Measurements from ENCODE around the gene SLIT3.
A peak's percentile ranks its signal among the peaks of the same experiment; 100 is the strongest.

SLIT3 gene

DNA sequence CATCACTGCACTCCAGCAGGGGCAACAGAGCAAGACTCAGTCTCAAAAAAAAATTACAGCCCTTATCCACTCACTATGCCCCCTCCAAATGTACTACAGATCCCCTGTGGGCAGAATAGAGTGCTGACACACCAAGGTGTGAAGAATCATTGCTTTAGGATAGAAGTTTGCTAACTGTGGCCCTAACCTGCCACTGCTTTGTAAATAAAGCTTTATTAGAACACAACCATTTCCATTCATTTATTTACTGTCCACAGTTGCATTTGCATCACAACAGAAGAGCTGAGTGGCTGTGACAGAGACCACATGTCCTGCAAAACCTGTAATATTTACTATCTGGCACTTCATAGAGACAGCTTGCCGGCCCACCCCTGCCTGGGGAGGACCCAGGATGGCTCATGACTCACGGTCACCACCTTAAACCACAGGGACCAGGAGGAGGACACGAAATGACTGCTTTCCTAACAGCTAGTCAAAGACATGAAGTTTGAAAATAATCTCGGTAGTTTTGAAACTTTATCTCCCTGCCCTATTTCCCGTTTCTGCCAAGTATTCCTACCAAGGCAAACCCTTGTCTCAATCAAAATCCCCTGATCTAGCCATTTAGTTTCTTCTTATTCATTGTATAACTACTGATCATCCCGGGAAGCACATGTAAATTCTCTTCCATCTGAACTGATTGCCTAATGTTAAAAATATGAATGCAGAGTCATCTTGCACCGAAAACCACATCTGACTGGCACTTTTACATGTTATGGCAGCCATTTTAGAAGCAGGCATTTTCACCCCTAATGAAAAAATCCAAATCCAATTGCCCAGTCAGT, 206.1 kb downstream of the SLIT3 start:
- H3K27me3 ChIP-seq, result no peaks in the 10 kb centered on the region
- no peaks in the 10 kb centered on the region for H3K9me3 ChIP-seq
- DNase-seq, result no peak
- TF ChIP-seq CTCF (IDR thresholded peaks at IDR 0.05; ENCODE audit: low read depth, low read length), result no peak
- H3K36me3 ChIP-seq, result no peaks in the 10 kb centered on the region
- H3K4me1 ChIP-seq, result peaks cover 12% of the 10 kb centered on the region
- H3K4me3 ChIP-seq (ENCODE audit: low read depth, low read length), result no peak overlapping the region

- DNase-seq, result no peak
- no peak for TF ChIP-seq CTCF (IDR thresholded peaks at IDR 0.05; ENCODE audit: low read depth, low read length)
- H3K36me3 ChIP-seq, result no peaks in the 10 kb centered on the region
- H3K4me1 ChIP-seq, result no peaks in the 10 kb centered on the region
- no peak overlapping the region for H3K4me3 ChIP-seq (ENCODE audit: low read depth, low read length)
- no peaks in the 10 kb centered on the region for H3K9me3 ChIP-seq
- H3K27me3 ChIP-seq, result no peaks in the 10 kb centered on the region
Observed at GRCh38 chr5:169091396-169091980, 209.5 kb downstream of the SLIT3 start.

DNA sequence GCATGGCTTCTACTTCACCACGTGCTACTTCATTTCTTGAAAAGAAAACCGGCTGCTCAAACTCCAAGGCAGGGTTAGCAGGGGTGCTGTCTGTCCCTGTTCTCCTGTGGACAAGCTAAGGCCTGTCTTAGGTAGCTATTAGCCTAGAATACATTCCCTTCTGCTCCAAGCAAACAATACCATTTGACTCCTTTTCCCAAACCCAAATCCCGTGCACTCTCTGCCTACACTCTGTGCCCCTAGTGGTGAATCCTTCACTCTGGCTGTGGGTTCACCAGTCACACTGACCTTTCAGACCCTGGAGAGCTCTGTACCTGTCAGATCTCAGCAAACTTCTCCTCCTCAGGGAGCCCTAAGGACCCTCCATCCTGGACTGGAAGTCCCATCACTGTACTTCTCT, 211.6 kb downstream of the SLIT3 start:
- peak; percentile 31 for TF ChIP-seq CTCF (IDR thresholded peaks at IDR 0.05; ENCODE audit: low read depth, low read length)
- no peaks in the 10 kb centered on the region for H3K27me3 ChIP-seq
- H3K4me1 ChIP-seq, result no peaks in the 10 kb centered on the region
- H3K9me3 ChIP-seq, result no peaks in the 10 kb centered on the region
- DNase-seq, result no peak
- H3K36me3 ChIP-seq, result no peaks in the 10 kb centered on the region
- no peak overlapping the region for H3K4me3 ChIP-seq (ENCODE audit: low read depth, low read length)

DNA sequence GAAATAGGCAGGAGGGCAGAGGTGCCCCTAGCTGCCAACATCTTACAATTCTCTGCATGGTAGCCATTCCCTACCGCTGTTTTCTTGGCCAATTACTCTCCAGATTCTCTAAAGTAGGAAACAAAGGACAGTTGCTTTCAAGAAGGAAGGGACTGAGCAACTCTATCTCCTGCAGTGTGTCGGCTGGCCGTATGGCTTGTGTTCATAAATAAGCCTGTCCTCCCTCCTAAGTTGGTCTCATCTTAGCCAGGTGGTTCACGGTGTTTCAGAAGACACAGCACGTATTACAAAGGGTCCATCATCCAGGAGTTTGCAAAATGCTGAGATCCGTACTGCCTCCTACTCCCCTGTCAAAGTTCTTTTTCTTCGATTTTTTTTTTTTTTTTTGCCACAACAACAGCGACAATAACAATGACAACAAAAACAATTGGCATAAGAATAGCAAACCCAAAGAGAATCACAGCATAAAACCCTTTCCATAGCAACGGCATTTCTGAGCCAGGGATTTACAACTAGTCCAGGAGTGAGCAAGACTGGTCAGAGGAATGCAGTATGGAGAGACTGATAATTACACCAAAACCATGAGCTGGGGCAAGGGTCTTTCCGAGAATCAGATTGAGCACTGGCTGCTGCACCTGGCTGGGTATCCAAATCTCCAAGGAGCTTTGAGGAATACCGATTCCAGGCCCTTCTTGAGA, 212.8 kb downstream of the SLIT3 start:
- Histone ChIP-seq H3K4me3 (ENCODE audit: low read depth, low read length) (no peak overlapping the region), H3K9me3 (no peaks in the 10 kb centered on the region), H3K4me1 (no peaks in the 10 kb centered on the region), H3K36me3 (no peaks in the 10 kb centered on the region), H3K27me3 (no peaks in the 10 kb centered on the region)
- no peak for DNase-seq
- no peak for TF ChIP-seq CTCF (IDR thresholded peaks at IDR 0.05; ENCODE audit: low read depth, low read length)

- no peaks in the 10 kb centered on the region for H3K36me3 ChIP-seq
- no peaks in the 10 kb centered on the region for H3K27me3 ChIP-seq
- H3K4me1 ChIP-seq, result peaks cover 7% of the 10 kb centered on the region
- no peaks in the 10 kb centered on the region for H3K9me3 ChIP-seq
- no peak for TF ChIP-seq CTCF (IDR thresholded peaks at IDR 0.05; ENCODE audit: low read depth, low read length)
- H3K4me3 ChIP-seq (ENCODE audit: low read depth, low read length), result no peak overlapping the region
- no peak for DNase-seq
Observed at GRCh38 chr5:169085636-169086035, 215.3 kb downstream of the SLIT3 start.

GRCh38 chr5:169085212-169085611, 215.7 kb downstream of the SLIT3 start:
- Histone ChIP-seq H3K4me1 (peaks cover 7% of the 10 kb centered on the region), H3K36me3 (no peaks in the 10 kb centered on the region), H3K9me3 (no peaks in the 10 kb centered on the region), H3K4me3 (ENCODE audit: low read depth, low read length) (no peak overlapping the region), H3K27me3 (no peaks in the 10 kb centered on the region)
- no peak for DNase-seq
- no peak for TF ChIP-seq CTCF (IDR thresholded peaks at IDR 0.05; ENCODE audit: low read depth, low read length)

Measured in BE2C (cell line).